Thyroid gland (tissue), 4 donors: Measurements from ENCODE around the gene FGR. TPM values are rescaled to one million over a fixed set of nuclear protein-coding genes. Genes with fewer than 3 reads are reported as not detected.
A peak's percentile ranks its signal among the peaks of the same experiment; 100 is the strongest.

Experiments used
- DNase-seq, 2 donors: peaks; one replicate each; pipeline ENCODE4 v3.0.0-alpha.2; 2019
- H3K27ac ChIP-seq, 3 donors: fragments of 200-600 bp; sonication (generic); 1 replicate in 2 of 3; 2 replicates in 1 of 3; pipeline ENCODE4 v1.5.1; 2016 to 2019; ENCODE audit warnings: mild to moderate bottlenecking in 1 of 3, moderate library complexity in 1 of 3
- H3K27me3 ChIP-seq: fragments of 200-600 bp; sonication (generic); one replicate; pipeline ENCODE4 v1.5.1; 2019
- H3K36me3 ChIP-seq, 2 donors: fragments of 200-600 bp; sonication (generic); one replicate each; pipeline ENCODE4 v1.5.1; 2016 to 2019
- H3K4me1 ChIP-seq, 2 donors: fragments of 200-600 bp; sonication (generic); one replicate each; pipeline ENCODE4 v1.5.1; 2017 to 2019
- H3K4me3 ChIP-seq, 3 donors: fragments of 200-600 bp; sonication (generic); replicated peaks in 1 of 3; 1 replicate in 2 of 3; 2 replicates in 1 of 3; pipeline ENCODE4 v1.5.1; 2016; ENCODE audit warnings: mild to moderate bottlenecking in 1 of 3
- H3K9me3 ChIP-seq: fragments of 200-600 bp; sonication (generic); one replicate; pipeline ENCODE4 v1.5.1; 2017
- POLR2A ChIP-seq, 2 donors: fragments of 450-650 bp; IDR thresholded peaks; one replicate each; pipeline ENCODE4 v1.6.1; 2017; ENCODE audit warnings: antibody characterized with exemption in 2 of 2, mild to moderate bottlenecking in 2 of 2, moderate library complexity in 1 of 2
- WGBS, 2 donors: methylation state at CpG; one replicate each; pipeline ENCODE4 v1.1.5; 2017; 5-methylcytosine and 5-hydroxymethylcytosine counted together
- intact Hi-C: fragments of 100-400 bp; cut with DNase I; formaldehyde crosslinking; loops from one replicate; pipeline ENCODE4 v1.15.1; 2023
- total RNA-seq, 4 donors: library from RNA; depleted of rRNA; stranded (reverse); fragments of >200 nt; gene quantifications; one replicate each; pipeline ENCODE4 v1.2.3, GENCODE V29; 2016
- TF ChIP-seq, protein P1 (sequence below), 6 experiments: fragments of 200-600 bp in 3 of 6; fragments of 450-650 bp in 3 of 6; sonication (generic) in 3 of 6; IDR thresholded peaks; one replicate each; pipeline ENCODE4 v1.5.1; 2016 to 2019; ENCODE audit warnings: antibody characterized with exemption in 6 of 6, mild to moderate bottlenecking in 2 of 6, inconsistent platforms in 1 of 6, moderate library complexity in 1 of 6

Gene FGR
- total RNA-seq, 4 donors from 2014 or later, result 4.6 to 7.1 (median 6.4) TPM

GRCh38 chr1:27661412-27662075 is 26.6 kb upstream of the FGR start:
- DNase-seq, result no peak
- intact Hi-C loops, result loop anchor here (2.0 to 5.0 kb wide), 2 partner anchors 53 to 259 kb away; no protein-coding TSS in a partner anchor
- H3K4me3 ChIP-seq, result no peak overlapping the region
- WGBS, 2 donors, result 93 to 96% methylated on average over 8 of the region's 8 CpGs
- no peaks in the 10 kb centered on the region for H3K36me3 ChIP-seq
- H3K27ac ChIP-seq, result no peak overlapping the region
- peaks cover 0 to 26% of the 10 kb centered on the region in 2 donors for H3K4me1 ChIP-seq
- H3K9me3 ChIP-seq, result no peaks in the 10 kb centered on the region
- no peaks in the 10 kb centered on the region for H3K27me3 ChIP-seq
- TF ChIP-seq, protein P1, sequence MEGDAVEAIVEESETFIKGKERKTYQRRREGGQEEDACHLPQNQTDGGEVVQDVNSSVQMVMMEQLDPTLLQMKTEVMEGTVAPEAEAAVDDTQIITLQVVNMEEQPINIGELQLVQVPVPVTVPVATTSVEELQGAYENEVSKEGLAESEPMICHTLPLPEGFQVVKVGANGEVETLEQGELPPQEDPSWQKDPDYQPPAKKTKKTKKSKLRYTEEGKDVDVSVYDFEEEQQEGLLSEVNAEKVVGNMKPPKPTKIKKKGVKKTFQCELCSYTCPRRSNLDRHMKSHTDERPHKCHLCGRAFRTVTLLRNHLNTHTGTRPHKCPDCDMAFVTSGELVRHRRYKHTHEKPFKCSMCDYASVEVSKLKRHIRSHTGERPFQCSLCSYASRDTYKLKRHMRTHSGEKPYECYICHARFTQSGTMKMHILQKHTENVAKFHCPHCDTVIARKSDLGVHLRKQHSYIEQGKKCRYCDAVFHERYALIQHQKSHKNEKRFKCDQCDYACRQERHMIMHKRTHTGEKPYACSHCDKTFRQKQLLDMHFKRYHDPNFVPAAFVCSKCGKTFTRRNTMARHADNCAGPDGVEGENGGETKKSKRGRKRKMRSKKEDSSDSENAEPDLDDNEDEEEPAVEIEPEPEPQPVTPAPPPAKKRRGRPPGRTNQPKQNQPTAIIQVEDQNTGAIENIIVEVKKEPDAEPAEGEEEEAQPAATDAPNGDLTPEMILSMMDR (IDR thresholded peaks at IDR 0.05), result no peak
- TF ChIP-seq POLR2A (IDR thresholded peaks at IDR 0.05), result no peak

- no peak for DNase-seq
- Histone ChIP-seq H3K4me1 (peaks cover 0 to 38% of the 10 kb centered on the region in 2 donors), H3K4me3 (peak overlapping the region in 1 of 3 donors; percentile 74), H3K27me3 (no peaks in the 10 kb centered on the region), H3K27ac (peak overlapping the region; percentile 85 to 95 (median 85)), H3K36me3 (no peaks in the 10 kb centered on the region), H3K9me3 (no peaks in the 10 kb centered on the region)
- TF ChIP-seq POLR2A (IDR thresholded peaks at IDR 0.05), result no peak
- TF ChIP-seq, protein P1 (IDR thresholded peaks at IDR 0.05), result no peak
- WGBS, 2 donors, result 64 to 68% methylated on average over 10 of the region's 10 CpGs
- intact Hi-C loops, result loop anchor here (5.0 kb wide), 1 partner anchor 258 kb away; no protein-coding TSS in a partner anchor
Measured at GRCh38 chr1:27660300-27660835, 25.4 kb upstream of the FGR start.

- WGBS, 2 donors, result 15 to 42% methylated on average over 10 to 49 of the region's 78 CpGs
- peak; percentile 89 to 91 for DNase-seq
- Histone ChIP-seq H3K9me3 (no peaks in the 10 kb centered on the region), H3K27me3 (no peaks in the 10 kb centered on the region), H3K4me1 (peaks cover 0 to 39% of the 10 kb centered on the region in 2 donors), H3K36me3 (no peaks in the 10 kb centered on the region), H3K27ac (peak overlapping the region; percentile 85 to 95 (median 85)), H3K4me3 (peak overlapping the region in 1 of 3 donors; percentile 74)
- intact Hi-C loops, result loop anchor here (5.0 kb wide), 2 partner anchors 107 to 257 kb away; no protein-coding TSS in a partner anchor
- peak in 1 of 2 donors; percentile 71 for TF ChIP-seq POLR2A (IDR thresholded peaks at IDR 0.05)
- TF ChIP-seq, protein P1 (IDR thresholded peaks at IDR 0.05), result no peak
Measured at GRCh38 chr1:27659497-27660299, 24.7 kb upstream of the FGR start.

DNA sequence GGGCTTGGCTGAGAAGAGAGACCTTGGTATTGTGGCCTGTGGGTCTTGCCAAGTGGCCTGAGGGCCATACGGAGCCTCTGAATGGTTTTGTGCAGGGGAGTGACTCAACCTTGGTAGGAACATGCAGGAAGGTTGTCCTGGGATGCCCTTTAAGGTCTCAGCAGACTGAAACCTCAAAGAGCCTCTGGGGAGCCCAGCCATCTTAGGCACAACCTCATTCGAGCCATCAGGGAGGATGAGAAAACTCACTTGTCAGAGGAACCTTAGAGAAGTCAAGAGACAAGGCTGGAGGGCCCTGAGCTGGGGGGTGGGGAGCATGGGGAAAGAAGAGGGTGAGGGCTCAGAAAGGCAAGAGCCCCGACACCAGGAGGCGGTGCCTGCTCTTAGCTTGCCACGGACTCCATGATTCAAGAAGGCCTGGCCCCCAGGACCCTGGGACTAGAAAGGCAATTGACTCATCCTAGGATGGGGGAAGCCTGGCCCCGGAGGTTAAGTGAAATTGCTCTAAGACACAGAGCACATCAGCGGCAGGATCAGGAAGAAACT is 24.0 kb upstream of the FGR start:
- no peak for DNase-seq
- Histone ChIP-seq H3K4me1 (peaks cover 0 to 39% of the 10 kb centered on the region in 2 donors), H3K27ac (peak overlapping the region; percentile 85 to 95 (median 85)), H3K4me3 (no peak overlapping the region), H3K9me3 (no peaks in the 10 kb centered on the region), H3K36me3 (no peaks in the 10 kb centered on the region), H3K27me3 (no peaks in the 10 kb centered on the region)
- no peak for TF ChIP-seq POLR2A (IDR thresholded peaks at IDR 0.05)
- intact Hi-C loops, result loop anchor here (5.0 kb wide), 1 partner anchor 107 kb away; no protein-coding TSS in a partner anchor
- WGBS, 2 donors, result 52 to 62% methylated on average over 5 to 7 of the region's 7 CpGs
